ENCODE data around the gene IGFBPL1.
"Not testable (repeated sequence)": the region's sequence is repeated elsewhere in the genome, so short reads cannot be mapped to it uniquely, and the experiment has no call there.

The IGFBPL1 gene

GRCh38 chr9:38405785-38406184 lies 18.5 kb downstream of the IGFBPL1 start:
- no peak overlapping the region for H3K4me3 ChIP-seq (ENCODE audit: low read depth, low read length)
- TF ChIP-seq CTCF (IDR thresholded peaks at IDR 0.05; ENCODE audit: low read depth, low read length) = no peak
- no peak for DNase-seq (ENCODE audit: low read depth, low spot score)
- in situ Hi-C loops (cut with HindIII; ENCODE audit: low sequenced_read_pairs) = no loop called here

- in situ Hi-C loops (cut with HindIII; ENCODE audit: low sequenced_read_pairs) = no loop called here
- no peak overlapping the region for H3K4me3 ChIP-seq (ENCODE audit: low read depth, low read length)
- TF ChIP-seq CTCF (IDR thresholded peaks at IDR 0.05; ENCODE audit: low read depth, low read length) = no peak
- DNase-seq (ENCODE audit: low read depth, low spot score) = no peak
These were observed 19.9 kb downstream of the IGFBPL1 start for GRCh38 chr9:38404314-38404713.

GRCh38 chr9:38401994-38402393 lies 22.3 kb downstream of the IGFBPL1 start:
- TF ChIP-seq CTCF (IDR thresholded peaks at IDR 0.05; ENCODE audit: low read depth, low read length) = no peak
- in situ Hi-C loops (cut with HindIII; ENCODE audit: low sequenced_read_pairs) = no loop called here
- DNase-seq (ENCODE audit: low read depth, low spot score) = no peak

GRCh38 chr9:38399191-38399590 lies 25.1 kb downstream of the IGFBPL1 start:
- in situ Hi-C loops (cut with HindIII; ENCODE audit: low sequenced_read_pairs); DNase-seq (ENCODE audit: low read depth, low spot score); H3K4me3 ChIP-seq (ENCODE audit: low read depth, low read length): not testable (repeated sequence)

More at GRCh38 chr9:38401994-38402393, 22.3 kb downstream of the IGFBPL1 start:
- no peak overlapping the region for H3K4me3 ChIP-seq (ENCODE audit: low read depth, low read length)

- TF ChIP-seq CTCF (IDR thresholded peaks at IDR 0.05; ENCODE audit: low read depth, low read length) = no peak
- no peak overlapping the region for H3K4me3 ChIP-seq (ENCODE audit: low read depth, low read length)
- in situ Hi-C loops (cut with HindIII; ENCODE audit: low sequenced_read_pairs) = no loop called here
- DNase-seq (ENCODE audit: low read depth, low spot score) = no peak
These were observed 27.9 kb downstream of the IGFBPL1 start for GRCh38 chr9:38396371-38396671.

GRCh38 chr9:38395653-38396370 lies 28.4 kb downstream of the IGFBPL1 start:
- no peak for TF ChIP-seq CTCF (IDR thresholded peaks at IDR 0.05; ENCODE audit: low read depth, low read length)
- in situ Hi-C loops (cut with HindIII; ENCODE audit: low sequenced_read_pairs) = no loop called here
- DNase-seq (ENCODE audit: low read depth, low spot score) = no peak
- H3K4me3 ChIP-seq (ENCODE audit: low read depth, low read length) = no peak overlapping the region

- in situ Hi-C loops (cut with HindIII; ENCODE audit: low sequenced_read_pairs) = no loop called here
- no peak for TF ChIP-seq CTCF (IDR thresholded peaks at IDR 0.05; ENCODE audit: low read depth, low read length)
- H3K4me3 ChIP-seq (ENCODE audit: low read depth, low read length) = no peak overlapping the region
- DNase-seq (ENCODE audit: low read depth, low spot score) = no peak
These were observed 29.8 kb downstream of the IGFBPL1 start for GRCh38 chr9:38394416-38394815.
